Measurements from ENCODE around the gene PLK3.
"Not testable (repeated sequence)": the region's sequence is repeated elsewhere in the genome, so short reads cannot be mapped to it uniquely, and the experiment has no call there.

DNA sequence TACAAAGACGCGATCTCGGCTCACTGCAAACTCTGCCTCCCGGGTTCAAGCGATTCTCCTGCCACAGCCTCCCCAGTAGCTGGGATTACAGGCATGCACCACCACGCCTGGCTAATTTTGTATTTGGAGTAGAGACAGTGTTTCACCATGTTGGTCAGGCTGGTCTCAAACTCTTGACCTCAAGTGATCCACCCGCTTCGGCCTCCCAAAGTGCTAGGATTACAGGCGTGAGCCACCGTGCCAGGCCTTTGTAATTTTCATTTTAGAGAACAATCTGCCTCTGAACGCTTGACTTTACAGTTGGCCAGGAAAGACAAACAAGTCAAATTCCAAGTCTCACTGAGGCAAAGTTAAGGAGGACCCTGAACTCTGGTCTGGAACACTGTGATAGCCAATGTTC, 38.1 kb downstream of the PLK3 start:
- TF ChIP-seq, protein P1, sequence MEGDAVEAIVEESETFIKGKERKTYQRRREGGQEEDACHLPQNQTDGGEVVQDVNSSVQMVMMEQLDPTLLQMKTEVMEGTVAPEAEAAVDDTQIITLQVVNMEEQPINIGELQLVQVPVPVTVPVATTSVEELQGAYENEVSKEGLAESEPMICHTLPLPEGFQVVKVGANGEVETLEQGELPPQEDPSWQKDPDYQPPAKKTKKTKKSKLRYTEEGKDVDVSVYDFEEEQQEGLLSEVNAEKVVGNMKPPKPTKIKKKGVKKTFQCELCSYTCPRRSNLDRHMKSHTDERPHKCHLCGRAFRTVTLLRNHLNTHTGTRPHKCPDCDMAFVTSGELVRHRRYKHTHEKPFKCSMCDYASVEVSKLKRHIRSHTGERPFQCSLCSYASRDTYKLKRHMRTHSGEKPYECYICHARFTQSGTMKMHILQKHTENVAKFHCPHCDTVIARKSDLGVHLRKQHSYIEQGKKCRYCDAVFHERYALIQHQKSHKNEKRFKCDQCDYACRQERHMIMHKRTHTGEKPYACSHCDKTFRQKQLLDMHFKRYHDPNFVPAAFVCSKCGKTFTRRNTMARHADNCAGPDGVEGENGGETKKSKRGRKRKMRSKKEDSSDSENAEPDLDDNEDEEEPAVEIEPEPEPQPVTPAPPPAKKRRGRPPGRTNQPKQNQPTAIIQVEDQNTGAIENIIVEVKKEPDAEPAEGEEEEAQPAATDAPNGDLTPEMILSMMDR (IDR thresholded peaks at IDR 0.05): not testable (repeated sequence)
- not testable (repeated sequence) for TF ChIP-seq EZH2 (IDR thresholded peaks at IDR 0.05)

Measured in neural progenitor cell (in vitro differentiated cells).